ENCODE measurements around the gene PNLIPRP2.

Gene PNLIPRP2

DNA sequence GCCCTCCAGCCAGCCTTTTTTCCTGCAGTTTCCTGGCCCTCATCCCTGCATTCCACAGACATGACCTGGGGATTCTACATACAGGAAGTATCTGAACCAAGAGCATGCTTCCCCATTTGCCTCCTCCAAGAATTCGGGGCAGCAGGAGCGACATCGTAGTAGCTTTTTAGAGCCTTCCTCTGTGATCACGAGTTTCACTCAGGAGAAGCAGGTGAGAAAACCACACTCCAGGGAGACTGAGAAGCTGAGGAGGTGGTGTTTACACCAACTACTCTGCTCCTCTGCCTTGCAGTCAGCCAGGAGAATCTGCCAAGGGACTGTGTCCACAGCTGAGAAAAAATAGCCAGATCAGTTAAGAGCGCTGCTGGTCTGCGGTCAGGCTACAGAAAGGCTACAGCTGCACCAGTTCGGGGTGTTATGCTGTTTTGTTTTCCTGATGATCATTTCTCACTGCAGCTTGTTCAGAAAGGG is 67.5 kb downstream of the PNLIPRP2 start:
- TF ChIP-seq ZNF8 (CRISPR knock-in tag; IDR thresholded peaks at IDR 0.05), result no peak
- no peak for TF ChIP-seq ISL1 (CRISPR knock-in tag; IDR thresholded peaks at IDR 0.05)
- TF ChIP-seq CREB5 (CRISPR knock-in tag; IDR thresholded peaks at IDR 0.05; ENCODE audit: low read depth), result no peak
- TF ChIP-seq ZNF70 (CRISPR knock-in tag; IDR thresholded peaks at IDR 0.05), result no peak
- no peak for TF ChIP-seq ARNTL (CRISPR knock-in tag; IDR thresholded peaks at IDR 0.05; ENCODE audit: borderline replicate concordance, low read depth)
- TF ChIP-seq TSHZ2 (CRISPR knock-in tag; IDR thresholded peaks at IDR 0.05), result no peak
- TF ChIP-seq POU6F1 (CRISPR knock-in tag; IDR thresholded peaks at IDR 0.05; ENCODE audit: borderline replicate concordance, low read depth), result no peak
- TF ChIP-seq ZFP3 (CRISPR knock-in tag; IDR thresholded peaks at IDR 0.05), result no peak
- no peak for TF ChIP-seq ZNF565 (CRISPR knock-in tag; conservative IDR thresholded peaks at IDR 0.05; ENCODE audit: low read depth)
- TF ChIP-seq CSDC2 (CRISPR knock-in tag; IDR thresholded peaks at IDR 0.05), result no peak
- no peak for TF ChIP-seq OSR1 (CRISPR knock-in tag; IDR thresholded peaks at IDR 0.05)
- no peak for TF ChIP-seq ESRRG (CRISPR knock-in tag; IDR thresholded peaks at IDR 0.05)
- TF ChIP-seq CSRNP3 (CRISPR knock-in tag; IDR thresholded peaks at IDR 0.05), result no peak
- TF ChIP-seq TCF4 (CRISPR knock-in tag; IDR thresholded peaks at IDR 0.05; ENCODE audit: borderline replicate concordance), result no peak
- TF ChIP-seq, protein P1, sequence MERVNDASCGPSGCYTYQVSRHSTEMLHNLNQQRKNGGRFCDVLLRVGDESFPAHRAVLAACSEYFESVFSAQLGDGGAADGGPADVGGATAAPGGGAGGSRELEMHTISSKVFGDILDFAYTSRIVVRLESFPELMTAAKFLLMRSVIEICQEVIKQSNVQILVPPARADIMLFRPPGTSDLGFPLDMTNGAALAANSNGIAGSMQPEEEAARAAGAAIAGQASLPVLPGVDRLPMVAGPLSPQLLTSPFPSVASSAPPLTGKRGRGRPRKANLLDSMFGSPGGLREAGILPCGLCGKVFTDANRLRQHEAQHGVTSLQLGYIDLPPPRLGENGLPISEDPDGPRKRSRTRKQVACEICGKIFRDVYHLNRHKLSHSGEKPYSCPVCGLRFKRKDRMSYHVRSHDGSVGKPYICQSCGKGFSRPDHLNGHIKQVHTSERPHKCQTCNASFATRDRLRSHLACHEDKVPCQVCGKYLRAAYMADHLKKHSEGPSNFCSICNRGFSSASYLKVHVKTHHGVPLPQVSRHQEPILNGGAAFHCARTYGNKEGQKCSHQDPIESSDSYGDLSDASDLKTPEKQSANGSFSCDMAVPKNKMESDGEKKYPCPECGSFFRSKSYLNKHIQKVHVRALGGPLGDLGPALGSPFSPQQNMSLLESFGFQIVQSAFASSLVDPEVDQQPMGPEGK (CRISPR knock-in tag; IDR thresholded peaks at IDR 0.05; ENCODE audit: borderline replicate concordance), result no peak
- TF ChIP-seq ZC3H10 (CRISPR knock-in tag; IDR thresholded peaks at IDR 0.05), result no peak
- TF ChIP-seq ZFP30 (CRISPR knock-in tag; IDR thresholded peaks at IDR 0.05), result no peak
- no peak for TF ChIP-seq BACH2 (CRISPR knock-in tag; IDR thresholded peaks at IDR 0.05; ENCODE audit: borderline replicate concordance)
- TF ChIP-seq TOX (CRISPR knock-in tag; IDR thresholded peaks at IDR 0.05; ENCODE audit: borderline replicate concordance), result no peak
- no peak for ATAC-seq

DNA sequence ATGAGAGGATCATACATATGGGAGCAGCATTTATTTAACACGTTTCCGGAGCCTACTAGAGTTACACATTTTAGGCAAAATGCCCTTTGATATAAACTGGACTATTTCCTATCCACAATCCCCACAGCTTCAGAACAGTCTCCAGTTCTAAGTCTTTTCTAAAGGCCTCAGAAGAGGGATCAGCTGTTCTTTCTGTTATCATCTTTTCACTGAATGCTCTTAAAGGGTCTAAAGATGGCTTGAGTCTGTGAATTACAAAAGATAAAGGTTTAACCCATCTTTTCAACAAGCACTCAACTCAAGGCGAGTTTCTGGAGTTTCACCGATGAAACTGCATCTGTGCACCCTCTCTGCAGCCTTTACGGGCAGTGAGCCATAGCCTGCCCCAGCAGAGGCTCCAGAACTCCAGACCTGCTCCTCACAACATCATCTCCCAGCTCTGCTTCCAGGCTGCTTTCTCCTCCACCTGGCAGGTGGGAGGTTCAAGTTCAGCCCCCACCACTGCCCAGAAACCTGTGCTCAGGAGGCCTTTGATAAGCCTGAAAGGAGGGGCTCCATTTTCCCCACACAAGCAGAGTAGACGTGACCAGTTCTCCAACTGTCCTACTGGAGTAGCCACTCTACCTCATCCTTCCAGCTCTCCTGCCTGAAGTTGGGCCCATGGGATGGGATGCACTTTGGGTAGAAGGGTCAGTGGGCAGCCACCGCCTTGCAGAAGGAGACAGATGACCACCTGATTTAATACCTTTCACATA is 68.2 kb downstream of the PNLIPRP2 start:
- ATAC-seq, result no peak
- TF ChIP-seq PPARA (CRISPR knock-in tag; IDR thresholded peaks at IDR 0.05; ENCODE audit: borderline replicate concordance) (no peak), CREB5 (CRISPR knock-in tag; IDR thresholded peaks at IDR 0.05; ENCODE audit: low read depth) (no peak), ZFP30 (CRISPR knock-in tag; IDR thresholded peaks at IDR 0.05) (no peak), OSR1 (CRISPR knock-in tag; IDR thresholded peaks at IDR 0.05) (no peak), ZC3H10 (CRISPR knock-in tag; IDR thresholded peaks at IDR 0.05) (no peak), ZNF565 (CRISPR knock-in tag; conservative IDR thresholded peaks at IDR 0.05; ENCODE audit: low read depth) (no peak), ZNF8 (CRISPR knock-in tag; IDR thresholded peaks at IDR 0.05) (no peak), TSHZ2 (CRISPR knock-in tag; IDR thresholded peaks at IDR 0.05) (no peak), ISL1 (CRISPR knock-in tag; IDR thresholded peaks at IDR 0.05) (no peak), SNAI2 (CRISPR knock-in tag; IDR thresholded peaks at IDR 0.05) (no peak), ARNTL (CRISPR knock-in tag; IDR thresholded peaks at IDR 0.05; ENCODE audit: borderline replicate concordance, low read depth) (no peak)
- TF ChIP-seq, protein P1 (CRISPR knock-in tag; IDR thresholded peaks at IDR 0.05; ENCODE audit: borderline replicate concordance), result no peak

Data from SK-N-SH treated with all-trans-retinoic acid at 6 μM for 48 hours (cell line).